MCF 10A (cell line): ENCODE results near the gene NPDC1. TPM values are rescaled to one million over a fixed set of nuclear protein-coding genes. Genes with fewer than 3 reads are reported as not detected.

ENCODE experiments used
- BruUV-seq: library from RNA; stranded (reverse); fragments of 400-500 nt; replicated peaks from 2 replicates; lab custom pipeline; 2021; lab: Mats Ljungman, UMichigan
- CTCF ChIA-PET: fragments of 300-600 bp; sonication (Branson Sonifier 250); formaldehyde crosslinking; extraction: SDS; loops from one replicate; lab custom pipeline; 2021; ENCODE audit warnings: antibody characterized with exemption, inconsistent platforms; lab: Yijun Ruan, JAX
- POLR2A ChIA-PET: fragments of 300-600, 350-650 bp; sonication (Branson Sonifier 250); formaldehyde crosslinking; extraction: SDS; loops from one replicate; lab custom pipeline; 2020; ENCODE audit warnings: antibody characterized with exemption, inconsistent platforms; lab: Yijun Ruan, JAX
- DNase-seq: peaks from one replicate; pipeline ENCODE4 v3.0.0-alpha.2; 2018; ENCODE audit not compliant: unreplicated experiment
- H3K27ac Mint-ChIP-seq: one replicate; pipeline ENCODE4 v1.8.0; 2022; ENCODE audit warnings: mild to moderate bottlenecking, low read depth, mixed read lengths; ENCODE audit not compliant: unreplicated experiment
- H3K27me3 Mint-ChIP-seq: one replicate; pipeline ENCODE4 v1.8.0; 2022; ENCODE audit warnings: mixed read lengths; ENCODE audit not compliant: insufficient read depth, unreplicated experiment
- H3K36me3 Mint-ChIP-seq: one replicate; pipeline ENCODE4 v1.8.0; 2022; ENCODE audit warnings: mild to moderate bottlenecking, moderate library complexity, mixed read lengths; ENCODE audit not compliant: insufficient read depth, unreplicated experiment
- H3K4me1 Mint-ChIP-seq: one replicate; pipeline ENCODE4 v1.8.0; 2022; ENCODE audit warnings: mixed read lengths; ENCODE audit not compliant: insufficient read depth, unreplicated experiment
- H3K4me3 Mint-ChIP-seq: one replicate; pipeline ENCODE4 v1.8.0; 2022; ENCODE audit warnings: mild to moderate bottlenecking, moderate library complexity, mixed read lengths; ENCODE audit not compliant: unreplicated experiment
- H3K9me3 Mint-ChIP-seq: one replicate; pipeline ENCODE4 v1.8.0; 2022; ENCODE audit warnings: mixed read lengths; ENCODE audit not compliant: unreplicated experiment
- CTCF ChIP-seq: fragments of 200-600 bp; IDR thresholded peaks from one replicate; pipeline ENCODE4 v1.8.0; 2022; ENCODE audit warnings: antibody characterized with exemption, mild to moderate bottlenecking; ENCODE audit not compliant: unreplicated experiment
- intact Hi-C: fragments of 100-400 bp; cut with micrococcal nuclease; formaldehyde crosslinking; loops from 2 replicates; pipeline ENCODE4 v1.14.1; 2022
- total RNA-seq: library from RNA; stranded (reverse); gene quantifications from 2 replicates; pipeline ENCODE4 v1.2.3, GENCODE V29; 2022

Gene NPDC1
- total RNA-seq, 1 experiment from 2014 or later: 161 TPM

GRCh38 chr9:137039611-137040366, 6.2 kb downstream of the NPDC1 start:
- POLR2A ChIA-PET: interaction anchor here (1.1 kb wide), 1 partner anchor 21 kb away, joined by 3 read pairs; no protein-coding TSS in a partner anchor
- no peak for TF ChIP-seq CTCF
- no peak for DNase-seq
- intact Hi-C loops: loop anchor here (10.0 kb wide), 1 partner anchor 185 kb away; the partner anchor contains the start of genes CYSRT1, RNF208 and RNF224
- Mint-ChIP-seq H3K27me3 (no peaks in the 10 kb centered on the region), H3K4me1 (no peaks in the 10 kb centered on the region), H3K36me3 (peaks cover 17% of the 10 kb centered on the region), H3K9me3 (no peaks in the 10 kb centered on the region), H3K4me3 (no peak overlapping the region), H3K27ac (no peak overlapping the region)
- TSS peak; percentile 60 for BruUV-seq
- CTCF ChIA-PET: interaction anchor here (3.1 kb wide), 1 partner anchor 11 kb away, joined by 16 read pairs; no protein-coding TSS in a partner anchor

DNA sequence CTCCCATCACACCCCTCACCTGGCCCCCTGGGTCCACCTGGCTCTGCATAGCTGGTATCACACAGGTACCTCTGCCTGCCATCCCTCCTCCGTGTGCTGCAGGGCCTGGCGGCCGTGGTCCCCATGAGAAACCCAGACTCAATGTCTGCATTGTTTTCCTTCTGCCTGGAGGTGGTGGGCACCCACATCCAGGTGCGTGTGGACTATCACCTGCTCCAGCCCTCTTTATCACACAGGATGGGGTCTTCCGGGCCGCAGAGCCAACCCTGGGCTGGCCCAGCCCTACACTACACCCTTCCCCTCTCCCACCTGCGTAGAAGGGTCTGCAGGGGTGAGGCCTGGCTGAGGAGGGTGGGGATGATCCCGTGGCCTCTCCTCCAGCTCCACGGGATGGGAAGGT, 7.1 kb downstream of the NPDC1 start:
- no peak for TF ChIP-seq CTCF
- Mint-ChIP-seq H3K27ac (no peak overlapping the region), H3K9me3 (no peaks in the 10 kb centered on the region), H3K36me3 (peaks cover 17% of the 10 kb centered on the region), H3K27me3 (no peaks in the 10 kb centered on the region), H3K4me3 (no peak overlapping the region), H3K4me1 (no peaks in the 10 kb centered on the region)
- DNase-seq: no peak
- BruUV-seq: no TSS peak
- POLR2A ChIA-PET: interaction anchor here (1.1 kb wide), 1 partner anchor 21 kb away, joined by 3 read pairs; no protein-coding TSS in a partner anchor
- CTCF ChIA-PET: interaction anchor here (0.7 to 3.1 kb wide), 2 partner anchors 10 to 24 kb away, joined by 4 to 16 read pairs; no protein-coding TSS in a partner anchor
- intact Hi-C loops: no loop called here

- Mint-ChIP-seq H3K36me3 (peaks cover 14% of the 10 kb centered on the region), H3K27me3 (no peaks in the 10 kb centered on the region), H3K27ac (no peak overlapping the region), H3K4me1 (no peaks in the 10 kb centered on the region), H3K4me3 (no peak overlapping the region), H3K9me3 (no peaks in the 10 kb centered on the region)
- intact Hi-C loops: no loop called here
- ChIA-PET POLR2A (interaction anchor here (0.6 kb wide), 1 partner anchor 154 kb away, joined by 3 read pairs; no protein-coding TSS in a partner anchor), CTCF (interaction anchor here (0.6 to 3.1 kb wide), 8 partner anchors 8 to 583 kb away, joined by 3 to 27 read pairs (median 4); partner anchors contain the start of gene NPDC1)
- BruUV-seq: no TSS peak
- no peak for TF ChIP-seq CTCF
- no peak for DNase-seq
Observed at GRCh38 chr9:137037483-137037882, 8.5 kb downstream of the NPDC1 start.

GRCh38 chr9:137037035-137037434, 8.9 kb downstream of the NPDC1 start:
- DNase-seq: no peak
- Mint-ChIP-seq H3K9me3 (no peaks in the 10 kb centered on the region), H3K4me3 (no peak overlapping the region), H3K4me1 (no peaks in the 10 kb centered on the region), H3K27me3 (no peaks in the 10 kb centered on the region), H3K36me3 (peaks cover 11% of the 10 kb centered on the region), H3K27ac (no peak overlapping the region)
- intact Hi-C loops: no loop called here
- CTCF ChIA-PET: interaction anchor here (0.6 to 3.1 kb wide), 11 partner anchors 8 to 258 kb away, joined by 3 to 27 read pairs (median 4); partner anchors contain the start of genes CYSRT1, NPDC1 and SSNA1
- no TSS peak for BruUV-seq
- POLR2A ChIA-PET: interaction anchor here (0.6 kb wide), 1 partner anchor 153 kb away, joined by 3 read pairs; no protein-coding TSS in a partner anchor
- TF ChIP-seq CTCF: no peak
